NCI-H146 treated with DMSO at 0.1 percent for 48 hours (cell line): ENCODE data around the gene GIPC2.
A peak's percentile ranks its signal among the peaks of the same experiment; 100 is the strongest.

Experiments
- DNase-seq: peaks from one replicate; lab custom pipeline; 2025; ENCODE audit not compliant: unreplicated experiment; lab: John Stamatoyannopoulos, UW

Gene GIPC2

DNA sequence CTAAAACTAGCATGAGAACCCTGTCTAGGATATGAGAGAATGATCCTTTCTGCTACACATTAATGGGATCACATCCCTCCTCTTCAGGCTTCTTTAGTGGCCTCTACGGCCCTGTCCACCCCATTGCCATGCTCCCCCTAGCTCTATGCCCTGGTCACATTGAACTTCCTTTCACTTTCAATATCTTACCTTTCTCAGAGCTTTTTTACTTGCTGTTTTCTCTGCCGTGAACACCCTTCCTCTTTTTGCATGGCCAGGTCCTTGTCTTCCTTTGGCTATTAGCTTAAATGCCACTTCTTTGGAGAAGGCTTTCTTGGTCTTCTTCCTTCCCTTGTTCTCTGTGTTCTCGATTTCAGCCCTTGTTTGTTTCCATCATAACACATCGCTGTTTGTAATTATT lies 97.4 kb downstream of the GIPC2 start:
- no peak for DNase-seq

DNA sequence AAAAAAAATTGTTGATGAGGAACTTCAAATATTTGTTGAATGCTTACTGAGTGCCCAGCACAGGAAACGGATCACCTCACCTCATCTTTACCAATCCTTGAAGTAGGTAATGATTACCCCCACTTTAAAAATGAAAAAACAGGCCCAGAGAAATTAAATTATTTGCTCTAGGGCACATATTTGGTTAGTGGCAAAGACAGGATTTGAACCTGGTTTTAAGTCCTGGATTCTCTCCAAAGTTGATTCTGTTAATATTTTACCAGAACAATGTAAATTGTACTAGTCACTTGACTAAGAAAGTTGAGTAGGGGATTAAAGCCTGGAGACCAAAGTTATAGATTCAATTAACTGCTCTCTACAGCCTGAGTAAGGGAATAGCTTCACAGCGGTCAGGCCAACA lies 97.9 kb downstream of the GIPC2 start:
- no peak for DNase-seq

GRCh38 chr1:78145105-78145580 lies 99.4 kb downstream of the GIPC2 start:
- peak; percentile 22 for DNase-seq

DNA sequence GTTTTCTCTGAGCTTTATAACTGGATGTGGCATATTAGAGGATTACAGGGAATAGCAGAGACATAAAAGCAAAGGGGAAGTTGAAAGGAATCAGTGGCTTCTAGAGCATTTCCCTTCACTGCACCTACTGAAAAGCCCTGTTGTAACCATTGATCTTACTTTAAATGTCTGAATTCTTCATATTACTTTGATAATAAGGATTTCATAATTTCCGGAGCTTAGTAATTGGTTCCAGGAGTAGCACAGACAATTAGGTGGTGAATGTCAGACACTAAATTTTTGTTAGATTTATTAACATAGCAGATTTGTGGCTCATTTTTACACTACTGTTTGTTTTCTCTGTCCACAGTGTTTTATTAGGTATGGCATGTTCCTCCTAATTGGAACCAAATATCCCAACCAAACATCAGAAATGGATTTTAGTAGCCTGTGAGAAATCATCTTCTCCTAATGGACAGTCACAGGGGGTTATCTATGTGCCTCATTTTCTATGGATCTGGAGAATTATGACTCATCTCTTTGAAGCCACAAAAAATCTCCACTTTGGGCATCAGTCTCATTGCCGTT lies 100.5 kb downstream of the GIPC2 start:
- no peak for DNase-seq

DNA sequence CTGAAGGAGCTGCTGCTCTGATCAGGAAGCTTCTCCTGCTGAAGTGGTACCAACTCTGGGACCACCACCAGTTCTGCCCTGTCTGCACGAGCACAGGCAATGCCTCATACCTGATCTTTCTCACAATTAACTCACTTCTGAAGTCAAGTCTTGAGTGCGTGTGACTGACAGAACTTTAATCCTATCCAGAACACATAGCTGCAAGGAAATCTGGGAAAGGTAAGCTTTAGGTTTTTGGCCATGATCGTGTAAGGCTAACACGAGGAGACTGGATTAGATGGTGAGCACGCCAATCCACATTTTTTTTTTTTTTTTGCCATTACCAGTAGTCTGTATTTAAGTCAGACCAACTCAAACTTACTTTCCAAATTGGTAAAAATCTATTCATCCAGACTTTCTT lies 101.3 kb downstream of the GIPC2 start:
- DNase-seq: no peak

- no peak for DNase-seq
Observed at GRCh38 chr1:78153092-78153736, 107.4 kb downstream of the GIPC2 start.

- DNase-seq: no peak
Observed at GRCh38 chr1:78155121-78155520, 109.4 kb downstream of the GIPC2 start.

DNA sequence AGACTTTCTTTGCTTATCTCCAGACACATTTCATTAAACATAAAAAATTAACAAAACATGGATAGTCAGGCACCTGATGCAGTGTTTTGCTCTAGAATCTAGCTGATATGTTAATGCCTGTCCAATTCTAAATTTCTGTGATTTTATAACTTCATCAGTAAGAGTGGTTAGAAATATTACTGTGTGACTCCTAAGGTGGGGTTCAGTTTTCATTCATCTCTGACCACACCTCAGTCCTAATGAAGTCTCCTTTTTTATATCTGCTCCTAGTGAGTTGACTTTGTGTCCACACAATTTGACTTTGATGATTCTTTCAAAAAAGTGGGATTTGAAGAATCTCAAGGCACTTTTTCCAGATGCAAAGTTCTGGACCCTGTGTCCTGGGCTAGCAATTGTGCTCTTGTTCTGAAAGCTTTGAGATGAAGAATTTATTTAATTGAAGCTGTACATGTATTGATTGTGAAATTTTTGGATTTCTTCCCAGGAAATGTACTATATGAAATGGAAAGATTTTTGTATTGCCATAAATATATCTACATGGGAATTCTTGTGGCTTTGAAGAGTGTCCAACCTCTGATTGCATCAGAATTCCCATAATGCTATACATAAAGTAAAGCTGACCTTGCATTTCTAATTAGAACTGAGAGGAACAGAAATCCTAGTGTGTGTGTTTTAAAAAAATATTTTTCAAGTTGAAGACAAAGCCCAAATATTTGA lies 111.2 kb downstream of the GIPC2 start:
- no peak for DNase-seq

GRCh38 chr1:78165816-78166215 lies 120.0 kb downstream of the GIPC2 start:
- no peak for DNase-seq

- no peak for DNase-seq
Observed at GRCh38 chr1:78168306-78168705, 122.5 kb downstream of the GIPC2 start.

GRCh38 chr1:78170859-78171258 lies 125.1 kb downstream of the GIPC2 start:
- no peak for DNase-seq

DNA sequence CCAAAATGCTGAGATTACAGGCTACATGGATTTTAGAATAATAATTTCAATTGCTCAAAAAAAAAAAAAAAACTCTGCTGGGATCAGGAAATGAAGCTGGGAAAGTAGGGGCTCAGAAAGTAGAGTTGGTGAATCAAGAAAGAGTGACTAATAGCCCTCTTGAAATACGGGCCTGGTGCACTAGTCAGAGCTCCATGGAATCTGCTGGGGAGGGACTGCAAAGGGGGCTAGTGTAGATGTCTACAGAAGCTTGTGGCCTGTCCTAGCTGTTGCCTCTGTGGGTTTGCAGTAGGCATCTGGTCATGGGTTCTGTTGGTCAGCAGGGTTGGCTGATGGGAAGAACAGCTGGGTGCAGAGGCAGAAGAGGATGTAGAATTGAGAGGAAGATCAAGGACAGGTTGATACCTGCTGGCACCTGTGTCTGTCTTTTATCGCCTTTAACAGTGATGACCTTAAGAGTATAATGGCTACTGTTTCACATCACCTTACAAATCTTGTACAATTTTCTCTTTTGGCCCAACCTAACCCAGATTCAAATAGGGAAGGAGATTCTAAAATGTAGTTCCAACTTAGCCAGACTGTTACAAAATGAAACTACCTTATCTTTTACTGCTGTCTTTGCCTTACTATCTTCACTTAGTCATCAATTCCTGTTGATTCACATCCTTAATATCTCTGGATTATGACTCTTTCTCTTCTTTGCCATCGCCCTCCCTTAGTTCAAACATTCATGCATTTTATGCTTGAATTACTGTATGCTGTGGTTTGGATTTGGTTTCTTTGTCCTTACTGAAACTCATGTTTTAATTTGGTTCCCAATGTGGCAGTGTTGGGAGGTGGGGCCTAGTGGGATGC lies 126.2 kb downstream of the GIPC2 start:
- DNase-seq: no peak

GRCh38 chr1:78176448-78176847 lies 130.7 kb downstream of the GIPC2 start:
- DNase-seq: no peak

GRCh38 chr1:78177708-78178270 lies 132.0 kb downstream of the GIPC2 start:
- DNase-seq: no peak

GRCh38 chr1:78178816-78179215 lies 133.1 kb downstream of the GIPC2 start:
- DNase-seq: no peak

GRCh38 chr1:78184460-78185072 lies 138.8 kb downstream of the GIPC2 start:
- no peak for DNase-seq
